Mucosa of rectum (tissue), 2 donors: ENCODE results near the gene RPS6KA4.
"Not testable (repeated sequence)": the region's sequence is repeated elsewhere in the genome, so short reads cannot be mapped to it uniquely, and the experiment has no call there.

Experiments
- H3K27ac ChIP-seq, 2 donors: one replicate each; pipeline ENCODE4 v1.7.0; 2013; ENCODE audit warnings: inconsistent platforms in 2 of 2, low read depth in 2 of 2, low read length in 2 of 2
- H3K27me3 ChIP-seq, 2 donors: one replicate each; pipeline ENCODE4 v1.7.0; 2013; ENCODE audit warnings: low read length in 2 of 2; ENCODE audit not compliant: control insufficient read depth in 2 of 2, insufficient read depth in 2 of 2
- H3K36me3 ChIP-seq, 2 donors: one replicate each; pipeline ENCODE4 v1.7.0; 2013; ENCODE audit warnings: low read length in 2 of 2; ENCODE audit not compliant: control insufficient read depth in 2 of 2, insufficient read depth in 2 of 2
- H3K4me1 ChIP-seq, 2 donors: one replicate each; pipeline ENCODE4 v1.7.0; 2013; ENCODE audit warnings: low read length in 2 of 2, mild to moderate bottlenecking in 1 of 2; ENCODE audit not compliant: control insufficient read depth in 2 of 2, insufficient read depth in 2 of 2
- H3K4me3 ChIP-seq, 2 donors: one replicate each; pipeline ENCODE4 v1.7.0; 2013; ENCODE audit warnings: low read length in 2 of 2
- H3K9ac ChIP-seq, 2 donors: one replicate each; pipeline ENCODE4 v1.7.0; 2013; ENCODE audit warnings: low read length in 2 of 2, low read depth in 1 of 2, mild to moderate bottlenecking in 1 of 2
- H3K9me3 ChIP-seq, 2 donors: one replicate each; pipeline ENCODE4 v1.7.0; 2013; ENCODE audit warnings: low read length in 2 of 2; ENCODE audit not compliant: control insufficient read depth in 2 of 2
- donor health status: healthy.
- donor health status: Normal muscosa, but diverticular disease.

The RPS6KA4 gene

GRCh38 chr11:64358907-64359711 is at the start of gene RPS6KA4:
RPS6KA4 (plus strand) TSS chr11:64359162; CDS start chr11:64359236, 74 bp downstream.
- H3K9me3 ChIP-seq: no peaks in the 10 kb centered on the region
- H3K36me3 ChIP-seq: peaks cover 18 to 26% of the 10 kb centered on the region in 2 donors
- H3K27ac ChIP-seq: peak within 1 kb of the TSS; percentile 79 to 82
- H3K27me3 ChIP-seq: no peaks in the 10 kb centered on the region
- H3K4me1 ChIP-seq: peaks cover 24 to 31% of the 10 kb centered on the region in 2 donors
- peak within 1 kb of the TSS; percentile 88 for H3K9ac ChIP-seq
- peak within 1 kb of the TSS; percentile 90 to 92 for H3K4me3 ChIP-seq

DNA sequence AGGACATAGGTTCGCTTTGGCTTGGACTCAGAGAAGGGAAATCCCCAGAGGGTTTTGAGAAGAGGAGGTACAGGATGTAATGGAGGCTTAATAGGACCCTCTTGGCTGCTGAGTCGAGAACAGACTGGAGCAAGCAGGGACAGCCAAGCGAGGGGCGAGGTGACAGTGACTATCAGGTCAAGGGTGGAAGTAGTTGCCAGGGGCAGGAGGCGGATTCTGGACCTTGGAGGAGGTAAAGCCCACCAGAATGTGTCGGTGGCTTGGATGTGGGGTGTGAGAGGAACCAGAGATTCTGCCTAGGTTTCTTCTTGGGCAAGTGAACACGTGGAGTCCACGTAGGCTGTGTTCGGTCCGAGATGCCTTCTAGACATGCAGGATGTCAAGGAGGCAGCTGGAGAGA is 46.0 kb upstream of the RPS6KA4 start:
- H3K9me3 ChIP-seq: no peaks in the 10 kb centered on the region
- H3K27me3 ChIP-seq: no peaks in the 10 kb centered on the region
- peak overlapping the region in 1 of 2 donors; percentile 24 for H3K9ac ChIP-seq
- H3K4me3 ChIP-seq: no peak overlapping the region
- peaks cover 10 to 15% of the 10 kb centered on the region in 2 donors for H3K4me1 ChIP-seq
- H3K27ac ChIP-seq: peak overlapping the region in 1 of 2 donors; percentile 28
- peaks cover 35 to 41% of the 10 kb centered on the region in 2 donors for H3K36me3 ChIP-seq

- H3K4me3 ChIP-seq: peak overlapping the region in 1 of 2 donors; percentile 13
Measured at GRCh38 chr11:64313491-64314145, 45.3 kb upstream of the RPS6KA4 start.

GRCh38 chr11:64314146-64314804 is 44.7 kb upstream of the RPS6KA4 start:
- Histone ChIP-seq H3K4me3 (no peak overlapping the region), H3K36me3 (peaks cover 35 to 39% of the 10 kb centered on the region in 2 donors), H3K4me1 (peaks cover 15 to 20% of the 10 kb centered on the region in 2 donors), H3K9ac (no peak overlapping the region), H3K9me3 (no peaks in the 10 kb centered on the region), H3K27ac (peak overlapping the region in 1 of 2 donors; percentile 28), H3K27me3 (no peaks in the 10 kb centered on the region)

More at GRCh38 chr11:64313491-64314145, 45.3 kb upstream of the RPS6KA4 start:
- Histone ChIP-seq H3K36me3 (peaks cover 35 to 39% of the 10 kb centered on the region in 2 donors), H3K9me3 (no peaks in the 10 kb centered on the region), H3K27me3 (no peaks in the 10 kb centered on the region), H3K4me1 (peaks cover 10 to 15% of the 10 kb centered on the region in 2 donors), H3K9ac (no peak overlapping the region), H3K27ac (peak overlapping the region in 1 of 2 donors; percentile 28)

DNA sequence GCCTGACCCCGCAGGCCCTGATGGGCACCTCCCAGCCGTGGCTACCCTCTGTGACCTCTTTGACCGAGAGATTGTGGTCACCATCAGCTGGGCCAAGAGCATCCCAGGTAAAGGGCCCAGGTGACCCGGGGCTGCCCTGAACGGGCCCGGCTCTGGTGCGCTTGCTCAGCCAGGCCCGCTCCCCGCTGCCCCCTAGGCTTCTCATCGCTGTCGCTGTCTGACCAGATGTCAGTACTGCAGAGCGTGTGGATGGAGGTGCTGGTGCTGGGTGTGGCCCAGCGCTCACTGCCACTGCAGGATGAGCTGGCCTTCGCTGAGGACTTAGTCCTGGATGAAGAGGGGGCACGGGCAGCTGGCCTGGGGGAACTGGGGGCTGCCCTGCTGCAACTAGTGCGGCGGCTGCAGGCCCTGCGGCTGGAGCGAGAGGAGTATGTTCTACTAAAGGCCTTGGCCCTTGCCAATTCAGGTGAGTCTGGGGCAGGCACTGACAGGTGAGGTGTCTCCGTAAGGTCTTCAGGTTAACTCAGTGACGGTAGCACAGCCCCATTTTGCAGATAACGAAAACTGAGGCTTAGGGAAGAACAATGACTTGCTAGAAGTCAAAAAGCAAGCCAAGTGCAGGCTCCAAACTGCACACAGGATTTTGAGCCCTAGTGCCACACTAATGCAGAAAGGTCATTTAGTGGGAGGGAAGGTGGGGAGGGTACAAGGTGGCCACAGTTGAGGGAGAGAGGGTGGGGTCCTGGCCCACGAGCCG is 44.0 kb upstream of the RPS6KA4 start:
- H3K4me1 ChIP-seq: peaks cover 21 to 26% of the 10 kb centered on the region in 2 donors
- no peaks in the 10 kb centered on the region for H3K9me3 ChIP-seq
- H3K9ac ChIP-seq: no peak overlapping the region
- H3K27me3 ChIP-seq: no peaks in the 10 kb centered on the region
- no peak overlapping the region for H3K27ac ChIP-seq
- H3K4me3 ChIP-seq: no peak overlapping the region
- H3K36me3 ChIP-seq: peaks cover 35 to 39% of the 10 kb centered on the region in 2 donors

DNA sequence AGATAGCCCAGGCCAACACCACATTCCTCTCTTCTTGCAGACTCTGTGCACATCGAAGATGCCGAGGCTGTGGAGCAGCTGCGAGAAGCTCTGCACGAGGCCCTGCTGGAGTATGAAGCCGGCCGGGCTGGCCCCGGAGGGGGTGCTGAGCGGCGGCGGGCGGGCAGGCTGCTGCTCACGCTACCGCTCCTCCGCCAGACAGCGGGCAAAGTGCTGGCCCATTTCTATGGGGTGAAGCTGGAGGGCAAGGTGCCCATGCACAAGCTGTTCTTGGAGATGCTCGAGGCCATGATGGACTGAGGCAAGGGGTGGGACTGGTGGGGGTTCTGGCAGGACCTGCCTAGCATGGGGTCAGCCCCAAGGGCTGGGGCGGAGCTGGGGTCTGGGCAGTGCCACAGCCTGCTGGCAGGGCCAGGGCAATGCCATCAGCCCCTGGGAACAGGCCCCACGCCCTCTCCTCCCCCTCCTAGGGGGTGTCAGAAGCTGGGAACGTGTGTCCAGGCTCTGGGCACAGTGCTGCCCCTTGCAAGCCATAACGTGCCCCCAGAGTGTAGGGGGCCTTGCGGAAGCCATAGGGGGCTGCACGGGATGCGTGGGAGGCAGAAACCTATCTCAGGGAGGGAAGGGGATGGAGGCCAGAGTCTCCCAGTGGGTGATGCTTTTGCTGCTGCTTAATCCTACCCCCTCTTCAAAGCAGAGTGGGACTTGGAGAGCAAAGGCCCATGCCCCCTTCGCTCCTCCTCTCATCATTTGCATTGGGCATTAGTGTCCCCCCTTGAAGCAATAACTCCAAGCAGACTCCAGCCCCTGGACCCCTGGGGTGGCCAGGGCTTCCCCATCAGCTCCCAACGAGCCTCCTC is 43.1 kb upstream of the RPS6KA4 start:
- H3K9me3 ChIP-seq, H3K9ac ChIP-seq, H3K27me3 ChIP-seq, H3K4me3 ChIP-seq: not testable (repeated sequence)
- H3K4me1 ChIP-seq: peaks cover 25 to 34% of the 10 kb centered on the region in 2 donors
- peaks cover 35 to 36% of the 10 kb centered on the region in 2 donors for H3K36me3 ChIP-seq
- peak overlapping the region in 1 of 2 donors; percentile 9 for H3K27ac ChIP-seq

- peaks cover 31 to 43% of the 10 kb centered on the region in 2 donors for H3K4me1 ChIP-seq
- no peaks in the 10 kb centered on the region for H3K27me3 ChIP-seq
- H3K27ac ChIP-seq: peak overlapping the region; percentile 98 to 100
- H3K36me3 ChIP-seq: peaks cover 34 to 35% of the 10 kb centered on the region in 2 donors
- peak overlapping the region; percentile 78 to 96 for H3K4me3 ChIP-seq
- no peaks in the 10 kb centered on the region for H3K9me3 ChIP-seq
- H3K9ac ChIP-seq: peak overlapping the region; percentile 88 to 99
Measured at GRCh38 chr11:64316672-64317324, 42.2 kb upstream of the RPS6KA4 start.

- peak within 1 kb of the TSS; percentile 78 to 96 for H3K4me3 ChIP-seq
- H3K27ac ChIP-seq: peak within 1 kb of the TSS; percentile 98 to 100
Measured at GRCh38 chr11:64317325-64317960, 41.5 kb upstream of the RPS6KA4 start, which contains the start of gene TRMT112. TRMT112 (minus strand) TSS chr11:64317559; CDS start chr11:64317526, 33 bp downstream.

More at GRCh38 chr11:64317325-64317960, 41.5 kb upstream of the RPS6KA4 start, which contains the start of gene TRMT112:
- Histone ChIP-seq H3K4me1 (peaks cover 34 to 49% of the 10 kb centered on the region in 2 donors), H3K9me3 (no peaks in the 10 kb centered on the region), H3K9ac (peak within 1 kb of the TSS; percentile 88 to 99), H3K27me3 (no peaks in the 10 kb centered on the region), H3K36me3 (peaks cover 36 to 37% of the 10 kb centered on the region in 2 donors)
